ENCODE data around the gene HEATR9. TPM values are rescaled to one million over a fixed set of nuclear protein-coding genes. Genes with fewer than 3 reads are reported as not detected.
"Not testable (repeated sequence)": the region's sequence is repeated elsewhere in the genome, so short reads cannot be mapped to it uniquely, and the experiment has no call there.

Gene HEATR9
- total RNA-seq = 0.09 TPM

- no peak for DNase-seq (ENCODE audit: low spot score)
Measured at GRCh38 chr17:35868737-35869136, at the start of gene HEATR9. TSS of gene HEATR9 (minus strand) at chr17:35868891. CDS start at chr17:35868742, 149 bp downstream.

GRCh38 chr17:35917519-35918213, 49.0 kb upstream of the HEATR9 start:
- DNase-seq (ENCODE audit: low spot score) = no peak

- DNase-seq (ENCODE audit: low spot score) = no peak
Measured at GRCh38 chr17:35915153-35915964, 46.7 kb upstream of the HEATR9 start.

GRCh38 chr17:35914354-35914753, 45.7 kb upstream of the HEATR9 start:
- DNase-seq (ENCODE audit: low spot score) = no peak

GRCh38 chr17:35913609-35914008, 44.9 kb upstream of the HEATR9 start:
- no peak for DNase-seq (ENCODE audit: low spot score)

- DNase-seq (ENCODE audit: low spot score) = no peak
Measured at GRCh38 chr17:35912942-35913341, 44.3 kb upstream of the HEATR9 start.

GRCh38 chr17:35912339-35912912, 43.7 kb upstream of the HEATR9 start:
- no peak for DNase-seq (ENCODE audit: low spot score)

GRCh38 chr17:35909408-35909807, 40.7 kb upstream of the HEATR9 start:
- DNase-seq (ENCODE audit: low spot score) = no peak

GRCh38 chr17:35907691-35908090, 39.0 kb upstream of the HEATR9 start:
- DNase-seq (ENCODE audit: low spot score) = no peak

GRCh38 chr17:35906926-35907637, 38.4 kb upstream of the HEATR9 start:
- no peak for DNase-seq (ENCODE audit: low spot score)

GRCh38 chr17:35906191-35906925, 37.7 kb upstream of the HEATR9 start:
- DNase-seq (ENCODE audit: low spot score) = no peak

- no peak for DNase-seq (ENCODE audit: low spot score)
Measured at GRCh38 chr17:35903451-35903850, 34.8 kb upstream of the HEATR9 start.

- DNase-seq (ENCODE audit: low spot score) = no peak
Measured at GRCh38 chr17:35901631-35902175, 33.0 kb upstream of the HEATR9 start.

- no peak for DNase-seq (ENCODE audit: low spot score)
Measured at GRCh38 chr17:35900708-35901480, 32.2 kb upstream of the HEATR9 start.

- no peak for DNase-seq (ENCODE audit: low spot score)
Measured at GRCh38 chr17:35900280-35900679, 31.6 kb upstream of the HEATR9 start.

GRCh38 chr17:35898283-35899070, 29.8 kb upstream of the HEATR9 start:
- DNase-seq (ENCODE audit: low spot score) = peak; percentile 75

- not testable (repeated sequence) for DNase-seq (ENCODE audit: low spot score)
Measured at GRCh38 chr17:35897772-35898171, 29.1 kb upstream of the HEATR9 start.

- no peak for DNase-seq (ENCODE audit: low spot score)
Measured at GRCh38 chr17:35895636-35896587, 27.2 kb upstream of the HEATR9 start.

All from mucosa of gallbladder (tissue), 1 donor.